GM12878 (cell line): Measurements from ENCODE around the gene POLA2. TPM values are rescaled to one million over a fixed set of nuclear protein-coding genes. Genes with fewer than 3 reads are reported as not detected.

Experiments used
- ATAC-seq: fragments of 200-7000 bp; cut with Tn5 transposase; 3 replicates; pipeline ENCODE4 v1.9.1; 2020; ENCODE audit warnings: mild to moderate bottlenecking, moderate library complexity
- BruUV-seq: library from RNA; stranded (reverse); fragments of 400-500 nt; replicated peaks from 2 replicates; lab custom pipeline; 2021; lab: Mats Ljungman, UMichigan
- CTCF ChIA-PET: fragments of 300-600 bp; sonication (Branson Sonifier 250); formaldehyde crosslinking; extraction: SDS; loops from one replicate; lab custom pipeline; 2021; ENCODE audit warnings: inconsistent platforms; lab: Yijun Ruan, JAX
- POLR2A ChIA-PET: fragments of 350-600 bp; formaldehyde crosslinking; extraction: SDS; loops from one replicate; lab custom pipeline; 2021; ENCODE audit warnings: inconsistent platforms; lab: Charles Lee
- RAD21 ChIA-PET: fragments of 300-600 bp; sonication (Branson Sonifier 250); formaldehyde crosslinking; loops from one replicate; lab custom pipeline; 2023; ENCODE audit warnings: antibody characterized with exemption; ENCODE audit not compliant: unreplicated experiment; lab: Charles Lee
- SMC1A ChIA-PET: fragments of 300-600 bp; sonication (Branson Sonifier 250); formaldehyde crosslinking; loops from one replicate; lab custom pipeline; 2023; ENCODE audit not compliant: unreplicated experiment, uncharacterized antibody; lab: Charles Lee
- DNase-seq: peaks from one replicate; pipeline ENCODE4 v3.0.0-alpha.2; 2011; ENCODE audit warnings: low read depth, low spot score
- FAIRE-seq: peaks from 3 replicates; lab custom pipeline; 2011; peaks lifted over from hg19 to GRCh38; lab: Jason Lieb, UNC
- H2AFZ ChIP-seq: 2 replicates; pipeline ENCODE4 v1.6.0; 2011; ENCODE audit warnings: low read depth, low read length, control low read depth; ENCODE audit not compliant: control insufficient read depth
- H3K27ac ChIP-seq: 2 replicates; pipeline ENCODE4 v1.5.1; 2011; ENCODE audit warnings: control low read depth; ENCODE audit not compliant: control insufficient read depth, insufficient read depth
- H3K27me3 ChIP-seq, 2 experiments: replicated peaks in 1 of 2; 2 replicates each; pipeline versions ENCODE4 v1.6.0 to v1.6.1; 2011; ENCODE audit warnings: low read length in 1 of 2; ENCODE audit not compliant: control insufficient read depth in 2 of 2, insufficient read depth in 2 of 2
- H3K36me3 ChIP-seq, 2 experiments: 2 replicates each; pipeline ENCODE4 v1.5.1; 2011; ENCODE audit warnings: low read length in 1 of 2; ENCODE audit not compliant: control insufficient read depth in 2 of 2, insufficient read depth in 2 of 2
- H3K4me1 ChIP-seq: 2 replicates; pipeline ENCODE4 v1.6.1; 2011; ENCODE audit warnings: mild to moderate bottlenecking, low read length, moderate library complexity, mixed read lengths; ENCODE audit not compliant: control insufficient read depth, insufficient read depth
- H3K4me2 ChIP-seq: 2 replicates; pipeline ENCODE4 v1.6.0; 2011; ENCODE audit warnings: control low read depth; ENCODE audit not compliant: control insufficient read depth, insufficient read depth
- H3K4me3 ChIP-seq: fragments of 200-600 bp; sonication (generic); 2 replicates; pipeline ENCODE4 v1.5.1; 2016
- H3K79me2 ChIP-seq: 2 replicates; pipeline ENCODE4 v1.6.0; 2011; ENCODE audit warnings: low read length; ENCODE audit not compliant: control insufficient read depth, insufficient read depth
- H3K9ac ChIP-seq: 2 replicates; pipeline ENCODE4 v1.8.0; 2011; ENCODE audit warnings: low read length, control low read depth, mixed read lengths; ENCODE audit not compliant: control insufficient read depth, insufficient read depth
- H3K9me3 ChIP-seq: replicated peaks from 3 replicates; pipeline ENCODE4 v1.5.1; 2011; ENCODE audit warnings: mild to moderate bottlenecking, low read length; ENCODE audit not compliant: control insufficient read depth, insufficient read depth
- H4K20me1 ChIP-seq: 2 replicates; pipeline ENCODE4 v1.6.0; 2011; ENCODE audit not compliant: control insufficient read depth, insufficient read depth
- BCL11A ChIP-seq: IDR thresholded peaks from 2 replicates; pipeline ENCODE4 v1.6.1; 2011; ENCODE audit warnings: low read depth, low read length
- CEBPB ChIP-seq, 2 experiments: fragments of 150-350 bp in 1 of 2; IDR thresholded peaks; 2 replicates each; pipeline ENCODE4 v1.6.1; 2012 to 2014; ENCODE audit warnings: low read depth in 2 of 2, low read length in 2 of 2, borderline replicate concordance in 1 of 2, inconsistent platforms in 1 of 2
- KDM1A ChIP-seq: fragments of 200-600 bp; sonication (generic); IDR thresholded peaks from 2 replicates; pipeline ENCODE4 v1.6.1; 2016; ENCODE audit warnings: borderline replicate concordance
- MTA3 ChIP-seq: IDR thresholded peaks from 2 replicates; pipeline ENCODE4 v1.6.1; 2012; ENCODE audit warnings: low read length, inconsistent platforms, borderline replicate concordance
- RUNX3 ChIP-seq: IDR thresholded peaks from 2 replicates; pipeline ENCODE4 v1.6.1; 2012; ENCODE audit warnings: low read length, inconsistent platforms
- SIN3A ChIP-seq: IDR thresholded peaks from 2 replicates; pipeline ENCODE4 v1.6.1; 2012; ENCODE audit warnings: low read depth, low read length, improper control_type of control experiment
- TBL1XR1 ChIP-seq: IDR thresholded peaks from 2 replicates; pipeline ENCODE4 v1.6.1; 2012; ENCODE audit warnings: low read depth, low read length, improper control_type of control experiment
- TCF7 ChIP-seq: IDR thresholded peaks from 2 replicates; pipeline ENCODE4 v1.6.1; 2014; ENCODE audit warnings: antibody characterized with exemption, borderline replicate concordance
- ZBTB4 ChIP-seq: fragments of 450-650 bp; formaldehyde crosslinking; IDR thresholded peaks from 2 replicates; pipeline ENCODE4 v1.4.0; 2022; ENCODE audit warnings: mild to moderate bottlenecking, moderate library complexity
- ZBTB40 ChIP-seq: fragments of 450-650 bp; IDR thresholded peaks from 2 replicates; pipeline ENCODE4 v1.6.1; 2016; ENCODE audit warnings: mild to moderate bottlenecking, moderate library complexity, borderline replicate concordance
- WGBS: methylation state at CpG from one replicate; pipeline ENCODE4 v1.1.6; 2016; ENCODE audit warnings: low lambda C conversion rate; ENCODE audit not compliant: insufficient replicate concordance, insufficient coverage; ENCODE audit errors: missing lambda C conversion rate; 5-methylcytosine and 5-hydroxymethylcytosine counted together
- in situ Hi-C: fragments of 300-500 bp; cut with MboI; formaldehyde crosslinking; loops from 9 replicates; pipeline ENCODE4 v1.14.3; 2018; ENCODE audit warnings: mixed read lengths
- intact Hi-C: fragments of 100-400 bp; cut with micrococcal nuclease; formaldehyde crosslinking; loops from one replicate; pipeline ENCODE4 v1.14.2; 2022; ENCODE audit not compliant: unreplicated experiment
- polyA plus RNA-seq, 11 experiments: library from polyadenylated mRNA; depleted of rRNA in 4 of 11; unstranded in 6 of 11; stranded (reverse) in 5 of 11; fragments of >200 nt; fragmentation: Nextera tagmentation in 4 of 11; fragmentation: Illumina TruSeq in 1 of 11; extraction: Ambion mirVana in 4 of 11; extraction: Trizol in 1 of 11; gene quantifications; 1 replicate in 1 of 11; 2 replicates in 10 of 11; pipeline versions ENCODE4 v1.2.1 to v1.2.3, GENCODE V29; 2011 to 2016; ENCODE audit warnings: inconsistent platforms in 2 of 11, missing spikeins in 2 of 11, low read depth in 1 of 11
- total RNA-seq, 4 experiments: library from RNA; depleted of rRNA in 3 of 4; stranded (reverse); fragments of >200 nt in 3 of 4; fragmentation: Illumina TruSeq in 1 of 4; extraction: Trizol in 1 of 4; gene quantifications; 2 replicates each; pipeline versions ENCODE4 v1.2.1 to v1.2.3, GENCODE V29; 2013 to 2021
- TF ChIP-seq, protein P1 (sequence below): fragments of 450-650 bp; IDR thresholded peaks from 2 replicates; pipeline ENCODE4 v1.6.1; 2017; ENCODE audit warnings: mild to moderate bottlenecking, moderate library complexity

The POLA2 gene
- total and polyA plus RNA-seq, 10 of the 15 experiments (the other 5 are each of a cell fraction or from before 2014, with no cell fraction given) = 4.2 to 121 (median 56.2) TPM

DNA sequence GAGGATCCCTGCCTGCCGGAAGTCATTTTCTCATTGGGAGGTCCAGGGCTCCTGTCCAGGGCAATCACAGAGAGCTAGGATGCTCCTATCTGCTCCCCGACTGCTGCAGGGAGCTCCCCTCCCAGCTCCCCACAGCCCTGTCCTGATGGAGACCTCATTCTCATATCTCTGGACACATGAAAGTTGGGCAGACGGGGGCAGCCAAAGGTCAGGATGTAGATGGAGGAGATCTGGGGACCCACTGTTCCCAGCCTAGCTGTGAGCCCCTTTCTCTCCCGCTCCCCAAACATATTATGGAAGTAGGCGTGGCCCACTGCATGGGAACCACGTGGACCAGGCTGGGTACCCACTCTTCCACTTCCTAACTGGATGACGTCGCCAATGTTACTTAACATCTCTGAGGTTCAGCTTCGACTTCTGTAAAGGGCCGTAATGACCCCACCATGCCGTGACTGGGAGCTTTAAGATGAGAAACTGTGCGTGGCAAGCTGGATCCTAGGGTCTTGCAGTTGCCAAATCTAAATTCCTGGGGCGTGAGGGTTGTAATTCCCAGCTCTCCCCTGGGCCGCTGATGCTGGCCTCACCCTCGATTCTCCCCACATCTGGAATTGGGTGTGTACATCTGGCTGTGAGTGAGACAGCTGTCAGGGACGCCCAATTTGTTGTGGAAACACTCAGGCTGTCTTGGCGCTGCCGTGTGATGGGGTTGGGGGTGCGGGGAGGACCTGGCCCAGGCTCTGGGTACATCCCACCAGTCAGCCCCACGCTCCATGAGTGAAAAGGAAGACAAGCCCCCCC is 54.7 kb downstream of the POLA2 start:
- Histone ChIP-seq H3K4me3 (no peak overlapping the region), H3K79me2 (no peaks in the 10 kb centered on the region), H3K9ac (no peak overlapping the region), H3K4me1 (no peaks in the 10 kb centered on the region), H3K9me3 (no peaks in the 10 kb centered on the region), H2AFZ (no peak overlapping the region), H3K27me3 (peaks cover 0 to 1% of the 10 kb centered on the region in 2 experiments; a peak in 2 of 4 replicates), H3K27ac (no peak overlapping the region), H4K20me1 (no peaks in the 10 kb centered on the region), H3K36me3 (no peaks in the 10 kb centered on the region), H3K4me2 (no peak overlapping the region)
- intact Hi-C loops (loop anchor here (5.0 kb wide), 1 partner anchor 196 kb away; no protein-coding TSS in a partner anchor), in situ Hi-C loops (no loop called here)
- ChIA-PET CTCF (interaction anchor here (0.6 to 15.4 kb wide), 30 partner anchors 8 to 477 kb away, joined by 3 to 351 read pairs (median 6); partner anchors contain the start of genes CDCA5, DPF2, POLA2 and TM7SF2), POLR2A (interaction anchor here (0.5 to 3.1 kb wide), 5 partner anchors 13 to 91 kb away, joined by 3 to 29 read pairs (median 9); no protein-coding TSS in a partner anchor), SMC1A (interaction anchor here (0.6 to 11.6 kb wide), 13 partner anchors 9 to 195 kb away, joined by 3 to 180 read pairs (median 4); partner anchors contain the start of genes DPF2 and POLA2), RAD21 (interaction anchor here (0.7 to 7.9 kb wide), 20 partner anchors 9 to 469 kb away, joined by 3 to 254 read pairs (median 4); partner anchors contain the start of genes CAPN1, DPF2, POLA2 and TM7SF2)
- no TSS peak for BruUV-seq
- no peak for ATAC-seq
- DNase-seq = no peak
- WGBS = 48% methylated on average over 20 of the region's 20 CpGs
- FAIRE-seq = no peak
- TF ChIP-seq, protein P1, sequence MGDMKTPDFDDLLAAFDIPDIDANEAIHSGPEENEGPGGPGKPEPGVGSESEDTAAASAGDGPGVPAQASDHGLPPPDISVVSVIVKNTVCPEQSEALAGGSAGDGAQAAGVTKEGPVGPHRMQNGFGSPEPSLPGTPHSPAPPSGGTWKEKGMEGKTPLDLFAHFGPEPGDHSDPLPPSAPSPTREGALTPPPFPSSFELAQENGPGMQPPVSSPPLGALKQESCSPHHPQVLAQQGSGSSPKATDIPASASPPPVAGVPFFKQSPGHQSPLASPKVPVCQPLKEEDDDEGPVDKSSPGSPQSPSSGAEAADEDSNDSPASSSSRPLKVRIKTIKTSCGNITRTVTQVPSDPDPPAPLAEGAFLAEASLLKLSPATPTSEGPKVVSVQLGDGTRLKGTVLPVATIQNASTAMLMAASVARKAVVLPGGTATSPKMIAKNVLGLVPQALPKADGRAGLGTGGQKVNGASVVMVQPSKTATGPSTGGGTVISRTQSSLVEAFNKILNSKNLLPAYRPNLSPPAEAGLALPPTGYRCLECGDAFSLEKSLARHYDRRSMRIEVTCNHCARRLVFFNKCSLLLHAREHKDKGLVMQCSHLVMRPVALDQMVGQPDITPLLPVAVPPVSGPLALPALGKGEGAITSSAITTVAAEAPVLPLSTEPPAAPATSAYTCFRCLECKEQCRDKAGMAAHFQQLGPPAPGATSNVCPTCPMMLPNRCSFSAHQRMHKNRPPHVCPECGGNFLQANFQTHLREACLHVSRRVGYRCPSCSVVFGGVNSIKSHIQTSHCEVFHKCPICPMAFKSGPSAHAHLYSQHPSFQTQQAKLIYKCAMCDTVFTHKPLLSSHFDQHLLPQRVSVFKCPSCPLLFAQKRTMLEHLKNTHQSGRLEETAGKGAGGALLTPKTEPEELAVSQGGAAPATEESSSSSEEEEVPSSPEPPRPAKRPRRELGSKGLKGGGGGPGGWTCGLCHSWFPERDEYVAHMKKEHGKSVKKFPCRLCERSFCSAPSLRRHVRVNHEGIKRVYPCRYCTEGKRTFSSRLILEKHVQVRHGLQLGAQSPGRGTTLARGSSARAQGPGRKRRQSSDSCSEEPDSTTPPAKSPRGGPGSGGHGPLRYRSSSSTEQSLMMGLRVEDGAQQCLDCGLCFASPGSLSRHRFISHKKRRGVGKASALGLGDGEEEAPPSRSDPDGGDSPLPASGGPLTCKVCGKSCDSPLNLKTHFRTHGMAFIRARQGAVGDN = no peak
- no peak for TF ChIP-seq TCF7
- TF ChIP-seq TBL1XR1 = no peak
- TF ChIP-seq BCL11A = no peak
- no peak for TF ChIP-seq RUNX3
- TF ChIP-seq ZBTB4 = no peak
- TF ChIP-seq ZBTB40 = no peak
- no peak for TF ChIP-seq SIN3A
- no peak for TF ChIP-seq CEBPB (IDR thresholded peaks at IDR 0.05; ENCODE audit: borderline replicate concordance in 1 of 2, low read depth in 2 of 2, low read length in 2 of 2)
- TF ChIP-seq KDM1A = no peak
- no peak for TF ChIP-seq MTA3
